HG03571 (cell line): ENCODE results near the gene ATP9B.
"Not testable (repeated sequence)": the region's sequence is repeated elsewhere in the genome, so short reads cannot be mapped to it uniquely, and the experiment has no call there.

Source experiments
- ATAC-seq: cut with Tn5 transposase; IDR thresholded peaks from one replicate; pipeline ENCODE4 v1.9.1; 2021; ENCODE audit not compliant: unreplicated experiment

Gene ATP9B

DNA sequence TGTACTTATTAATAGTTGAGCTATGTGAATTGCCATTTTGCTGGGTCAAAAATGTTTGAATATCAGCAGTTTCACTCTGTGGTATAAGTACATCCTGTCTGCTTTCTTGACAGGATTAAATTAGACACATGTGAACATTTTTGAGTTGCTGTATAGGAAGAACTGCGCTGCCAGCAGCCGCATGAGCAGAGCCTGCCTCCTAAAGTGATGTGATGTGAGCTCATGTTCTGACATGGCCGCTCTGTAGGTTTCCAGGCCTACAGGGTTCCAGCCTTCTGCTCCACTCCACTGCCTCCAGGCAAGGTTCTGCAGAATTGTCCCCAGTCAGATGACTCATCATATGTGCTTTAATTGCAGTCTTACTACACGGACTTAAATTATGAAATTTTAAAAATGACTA lies 206.8 kb downstream of the ATP9B start:
- ATAC-seq, result peak; percentile 71

DNA sequence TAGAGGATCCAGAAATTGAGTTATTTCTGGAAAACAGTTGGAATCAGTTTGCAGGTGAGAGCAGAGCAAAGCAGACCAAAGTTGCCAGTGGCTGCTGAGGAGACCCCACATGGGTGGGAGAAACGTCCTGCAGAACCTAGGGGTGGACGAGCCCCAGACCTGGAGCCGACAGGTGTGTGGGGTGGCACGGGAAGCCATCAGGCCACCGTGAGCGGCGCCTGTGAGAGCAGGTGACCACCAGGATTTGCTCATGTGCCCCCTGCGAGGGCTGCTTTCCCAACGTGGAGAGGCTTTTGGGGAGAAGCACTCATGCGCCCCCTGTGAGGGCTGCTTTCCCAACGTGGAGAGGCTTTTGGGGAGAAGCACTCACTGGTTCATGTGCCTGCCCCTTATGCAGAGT lies 209.7 kb downstream of the ATP9B start:
- ATAC-seq, result no peak

DNA sequence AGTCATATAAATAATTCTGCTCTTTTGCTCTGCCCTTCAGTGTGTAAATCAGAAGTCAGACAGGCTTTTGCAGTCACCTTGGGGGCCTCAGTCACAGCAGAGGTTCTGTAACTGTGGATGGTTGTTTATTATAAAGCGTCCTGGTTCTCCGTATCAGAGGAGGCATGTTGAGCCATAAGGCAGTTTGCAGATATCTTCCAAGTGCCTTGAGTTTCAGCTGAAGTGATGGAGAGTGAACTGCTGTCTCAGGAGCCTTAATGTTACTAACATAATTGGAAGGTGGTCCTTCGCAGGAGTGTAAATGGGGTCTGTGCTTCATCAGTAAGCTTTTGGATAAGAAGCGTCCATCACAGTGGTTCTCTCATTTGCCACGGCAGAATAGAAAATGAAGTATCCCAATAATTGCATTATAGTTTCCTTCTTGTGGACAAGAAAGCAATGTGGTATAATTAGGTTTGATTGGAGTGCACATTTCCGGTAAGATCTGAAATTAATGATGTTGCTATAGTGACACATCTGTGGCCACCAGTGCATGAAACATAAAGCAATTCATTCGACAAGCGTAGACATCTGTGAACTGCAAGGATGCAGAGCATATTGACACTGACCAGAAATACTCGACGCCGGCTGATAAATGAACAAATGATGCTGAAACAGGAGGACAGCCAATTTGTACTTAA lies 214.1 kb downstream of the ATP9B start:
- no peak for ATAC-seq

DNA sequence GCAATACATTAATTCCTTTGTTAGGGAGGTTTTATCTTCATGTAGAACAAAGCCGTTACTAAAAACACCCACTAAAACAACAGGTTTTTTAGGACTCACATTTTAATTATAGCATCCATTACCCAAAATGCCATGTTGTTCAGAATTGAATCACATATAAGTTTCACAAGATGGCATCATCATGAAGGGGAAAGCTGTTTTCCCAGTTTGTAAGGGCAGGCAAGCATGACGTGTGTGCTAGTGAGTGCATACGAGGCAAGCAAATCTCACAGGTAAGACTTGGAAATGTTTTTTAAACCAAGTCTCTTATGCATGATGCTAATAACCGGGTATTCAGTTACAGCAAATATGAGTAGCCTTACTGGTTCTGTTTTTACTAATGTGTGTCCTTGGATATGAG lies 214.7 kb downstream of the ATP9B start:
- no peak for ATAC-seq

DNA sequence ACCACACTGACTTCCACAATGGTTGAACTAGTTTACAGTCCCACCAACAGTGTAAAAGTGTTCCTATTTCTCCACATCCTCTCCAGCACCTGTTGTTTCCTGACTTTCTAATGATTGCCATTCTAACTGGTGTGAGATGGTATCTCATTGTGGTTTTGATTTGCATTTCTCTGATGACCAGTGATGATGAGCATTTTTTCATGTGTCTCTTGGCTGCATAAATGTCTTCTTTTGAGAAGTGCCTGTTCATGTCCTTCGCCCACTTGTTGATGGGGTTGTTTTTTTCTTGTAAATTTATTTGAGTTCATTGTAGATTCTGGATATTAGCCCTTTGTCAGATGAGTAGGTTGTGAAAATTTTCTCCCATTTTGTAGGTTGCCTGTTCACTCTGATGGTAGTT lies 216.0 kb downstream of the ATP9B start:
- ATAC-seq, result not testable (repeated sequence)

DNA sequence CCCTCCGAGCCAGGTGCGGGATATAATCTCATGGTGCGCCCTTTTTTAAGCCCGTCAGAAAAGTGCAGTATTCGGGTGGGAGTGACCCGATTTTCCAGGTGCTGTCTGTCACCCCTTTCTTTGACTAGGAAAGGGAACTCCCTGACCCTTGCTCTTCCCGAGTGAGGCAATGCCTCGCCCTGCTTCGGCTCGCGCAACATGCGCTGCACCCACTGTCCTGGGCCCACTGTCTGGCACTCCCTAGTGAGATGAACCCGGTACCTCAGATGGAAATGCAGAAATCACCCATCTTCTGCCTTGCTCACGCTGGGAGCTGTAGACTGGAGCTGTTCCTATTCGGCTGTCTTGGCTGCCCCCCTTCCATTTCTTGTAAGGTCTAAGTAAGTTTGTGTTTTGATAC lies 221.2 kb downstream of the ATP9B start:
- not testable (repeated sequence) for ATAC-seq

DNA sequence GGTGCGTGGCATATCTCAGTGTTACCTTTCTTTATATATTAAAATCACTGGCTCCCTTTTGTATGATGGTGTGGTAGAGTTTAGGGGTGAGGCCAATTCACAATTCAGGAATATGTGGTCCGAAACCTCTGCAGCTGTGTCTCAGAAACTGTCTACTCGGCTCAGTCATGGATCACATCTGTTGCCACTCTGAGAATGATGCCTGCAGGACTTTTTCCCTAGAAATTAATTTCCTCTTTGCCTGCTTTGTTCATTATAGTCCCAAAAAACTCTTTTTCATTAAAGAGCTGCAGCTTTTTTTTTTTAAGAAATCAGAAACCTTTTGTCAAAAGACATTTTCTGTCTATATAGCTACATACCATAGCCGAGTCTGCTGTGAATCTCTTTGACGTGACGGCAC lies 221.7 kb downstream of the ATP9B start:
- ATAC-seq, result no peak

DNA sequence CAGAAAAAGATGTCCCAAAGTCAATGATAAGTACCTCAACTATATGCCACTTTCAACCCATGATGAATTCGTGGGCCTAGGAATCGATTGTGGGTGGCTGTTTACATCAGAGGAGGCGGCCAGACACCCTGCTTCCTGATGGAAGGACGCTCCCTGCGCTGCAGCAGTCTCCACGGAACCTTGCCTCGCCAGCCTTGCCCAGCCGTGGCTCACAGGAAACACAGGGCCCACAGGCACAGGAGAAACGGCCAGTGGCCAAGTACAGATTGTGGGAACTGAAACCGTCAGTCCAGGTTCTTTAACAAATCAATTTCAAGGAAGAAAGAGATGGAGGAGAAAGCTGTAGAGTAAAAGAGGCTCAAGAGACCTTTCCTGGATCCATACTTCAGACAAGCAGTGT lies 225.0 kb downstream of the ATP9B start:
- ATAC-seq, result no peak

DNA sequence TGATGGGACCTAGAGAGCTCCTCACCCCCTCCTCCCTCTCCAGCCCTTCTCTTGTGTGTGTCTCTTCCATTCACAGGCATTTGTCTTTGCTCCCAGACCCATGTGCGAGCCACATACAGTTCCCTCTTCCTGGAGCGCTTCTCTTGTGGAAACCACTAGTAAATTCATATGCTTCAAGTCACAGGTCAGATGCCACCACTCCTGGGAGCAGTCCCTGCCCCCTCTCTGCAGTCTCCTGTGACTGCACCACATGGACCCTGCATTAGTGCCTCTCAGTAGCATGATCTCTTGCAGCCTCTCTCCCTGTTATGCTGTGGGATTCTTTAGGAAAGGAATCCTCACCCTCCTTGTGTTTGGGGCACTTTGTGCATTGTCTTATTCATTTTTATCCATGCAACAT lies 230.1 kb downstream of the ATP9B start:
- ATAC-seq, result no peak

DNA sequence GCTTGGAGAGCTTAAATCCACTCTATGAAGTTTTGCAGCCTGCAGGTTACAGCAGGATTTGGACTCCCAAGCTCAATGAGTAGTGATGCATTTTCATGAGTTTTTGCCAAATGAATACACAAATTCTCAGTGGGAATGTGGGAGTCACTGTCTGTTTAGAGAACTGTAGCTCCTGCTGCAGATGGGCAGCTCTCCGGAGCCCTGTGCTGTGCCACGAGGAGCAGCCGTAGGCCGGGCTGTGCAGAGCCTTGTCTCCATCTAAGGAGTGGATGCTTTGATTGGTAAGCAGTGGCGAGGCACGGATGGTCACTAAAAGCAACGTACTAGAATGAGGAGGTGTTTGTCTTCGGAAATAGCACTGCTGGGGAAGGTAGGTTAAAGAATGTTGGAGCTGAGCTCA lies 230.5 kb downstream of the ATP9B start:
- no peak for ATAC-seq

DNA sequence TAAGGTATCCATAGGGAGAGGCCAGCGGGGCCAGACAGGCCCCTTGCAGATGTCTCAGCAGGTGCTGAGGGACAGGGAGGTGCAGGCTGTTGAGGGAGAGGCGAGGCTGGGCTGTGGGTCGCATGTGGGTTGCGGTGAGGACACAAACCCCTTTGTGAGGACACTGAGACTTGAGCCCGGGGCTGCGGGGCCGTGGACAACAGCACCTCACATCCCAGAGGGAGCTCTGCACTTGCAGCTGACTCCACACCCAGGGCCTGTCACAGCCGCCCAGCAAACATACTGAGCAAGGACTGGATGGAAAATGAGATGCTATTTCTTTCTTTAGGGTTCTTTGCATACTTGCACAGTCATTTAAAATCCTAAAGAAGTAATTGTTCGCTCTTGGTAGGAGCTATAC lies 231.2 kb downstream of the ATP9B start:
- no peak for ATAC-seq

DNA sequence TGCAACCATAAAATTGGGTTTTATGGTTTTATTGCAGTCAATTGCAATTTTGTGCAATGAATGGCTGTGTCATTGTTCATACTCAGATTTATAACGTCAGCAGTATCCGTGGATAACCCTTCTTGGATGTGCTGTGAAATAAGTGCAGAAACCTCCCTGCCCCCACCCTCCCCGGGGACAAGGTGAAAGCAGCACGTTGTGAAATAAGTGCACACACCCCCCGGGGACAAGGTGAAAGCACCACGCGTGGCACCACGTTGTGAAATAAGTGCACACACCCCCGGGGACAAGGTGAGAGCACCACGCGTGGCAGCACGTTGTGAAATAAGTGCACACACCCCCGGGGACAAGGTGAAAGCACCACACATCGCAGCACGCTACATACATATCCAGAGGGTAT lies 232.9 kb downstream of the ATP9B start:
- no peak for ATAC-seq

DNA sequence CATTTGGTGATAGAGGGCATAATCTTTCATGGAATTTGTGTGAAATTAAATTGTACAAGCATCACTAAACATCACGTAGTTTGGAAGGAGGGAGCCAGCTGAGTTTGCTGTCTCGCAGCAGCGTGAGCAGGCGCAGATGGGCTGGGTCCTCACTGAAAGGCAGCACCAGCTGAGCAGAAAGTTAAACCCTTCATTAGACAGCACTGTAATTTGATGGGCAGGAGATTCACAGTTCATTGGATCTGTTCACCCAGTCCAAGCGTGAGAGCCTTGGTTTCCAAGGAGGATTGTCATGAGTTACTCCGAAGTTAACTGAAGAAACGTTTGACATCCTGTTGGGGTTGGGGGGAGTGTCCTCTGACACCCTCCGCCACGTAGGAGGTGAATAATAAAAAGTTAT lies 236.7 kb downstream of the ATP9B start:
- no peak for ATAC-seq

DNA sequence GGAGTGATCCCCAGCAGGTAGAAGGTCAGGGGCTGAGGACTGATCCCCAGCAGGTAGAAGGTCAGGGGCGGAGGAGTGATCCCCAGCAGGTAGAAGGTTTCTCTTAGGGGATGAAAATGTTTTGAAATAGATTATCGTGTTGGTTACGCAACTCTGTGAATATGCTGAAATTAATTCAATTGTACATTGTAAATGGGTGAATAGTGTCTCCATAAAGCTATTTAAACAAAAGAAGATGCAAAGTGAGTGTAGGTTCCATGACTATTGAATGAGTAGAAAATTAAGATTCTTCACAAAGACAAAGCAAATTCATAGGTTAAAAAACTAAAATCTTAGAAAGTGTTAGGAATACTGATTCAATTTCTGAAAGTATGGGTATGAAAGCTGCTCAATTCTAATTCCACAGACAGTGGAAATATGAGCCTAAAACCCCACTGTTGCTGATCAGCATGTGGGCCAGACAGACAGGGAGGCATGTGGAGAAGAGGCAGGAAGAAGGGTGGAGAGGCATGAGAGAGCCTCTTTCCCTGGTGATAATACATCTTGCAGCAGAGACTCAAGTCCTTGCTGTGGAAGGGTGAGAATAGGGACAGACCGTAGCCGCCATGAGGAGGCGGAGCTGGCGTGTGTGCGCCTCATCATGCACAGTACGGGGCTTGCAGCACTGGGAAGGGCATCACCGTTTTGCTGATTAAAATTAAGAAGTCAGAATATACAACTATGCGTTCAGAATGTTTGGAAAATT lies 240.6 kb downstream of the ATP9B start:
- no peak for ATAC-seq

DNA sequence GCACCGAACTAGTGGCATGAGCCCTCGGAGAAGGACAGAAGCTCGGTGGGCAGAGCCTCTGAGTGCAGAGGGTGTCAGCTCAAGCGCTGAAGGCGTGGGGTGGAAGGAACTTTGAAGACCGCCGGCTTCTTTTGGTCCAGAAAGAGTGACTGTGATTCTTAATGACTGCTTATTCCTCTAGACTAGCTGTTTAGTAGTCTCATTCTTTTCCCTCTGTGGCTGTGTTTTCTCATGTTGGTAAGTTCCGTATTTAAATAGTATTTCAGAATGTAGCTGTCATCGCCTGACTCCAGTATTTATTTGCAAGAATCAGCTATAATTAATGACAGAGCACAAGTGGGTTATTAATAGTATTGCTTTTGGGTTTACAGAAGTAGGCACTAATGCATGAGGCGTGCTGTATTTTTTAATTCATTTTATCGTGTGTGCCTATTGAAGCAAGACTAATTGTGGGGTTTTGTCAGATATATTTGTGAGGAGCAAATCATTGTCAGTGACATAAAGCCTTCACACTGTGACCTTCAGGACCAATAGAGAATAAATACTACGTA lies 245.7 kb downstream of the ATP9B start:
- ATAC-seq, result no peak

DNA sequence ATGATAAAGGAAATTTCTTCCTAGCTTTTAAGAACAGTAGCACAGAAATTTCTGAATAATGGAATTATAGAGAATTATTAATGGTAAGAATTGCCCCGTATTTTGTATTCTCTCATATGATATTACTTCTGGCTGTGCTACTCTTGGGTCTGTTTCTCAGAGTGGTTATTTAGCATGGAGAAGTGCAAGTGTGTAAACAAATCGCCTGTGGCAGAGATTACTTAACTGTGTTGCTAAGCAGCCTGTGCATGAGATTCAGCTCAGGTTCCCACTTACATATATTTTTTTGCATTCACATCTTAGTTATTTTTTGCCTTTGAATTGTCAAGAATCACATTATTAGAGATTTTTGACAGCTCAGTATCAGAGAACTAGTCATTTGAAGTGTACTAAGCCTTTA lies 246.4 kb downstream of the ATP9B start:
- no peak for ATAC-seq

DNA sequence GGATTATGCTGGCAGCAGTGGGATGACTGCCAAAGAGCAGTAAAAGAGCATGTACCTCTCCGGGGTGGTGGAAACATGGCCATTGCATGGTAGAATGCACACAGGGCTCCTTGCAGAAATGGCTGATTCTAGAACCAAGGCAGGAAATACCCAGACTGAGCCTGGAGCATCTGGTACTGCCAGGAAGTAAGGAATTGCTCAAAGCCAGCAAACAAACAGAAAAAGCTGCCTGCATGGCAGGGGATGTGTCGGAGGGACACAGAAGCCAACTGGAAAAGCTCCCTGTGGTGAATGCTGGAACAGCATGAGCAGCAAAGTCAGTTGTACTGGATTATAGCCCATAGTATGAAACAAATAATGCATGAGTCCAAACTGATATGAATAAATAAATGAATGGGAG lies 248.5 kb downstream of the ATP9B start:
- ATAC-seq, result no peak

DNA sequence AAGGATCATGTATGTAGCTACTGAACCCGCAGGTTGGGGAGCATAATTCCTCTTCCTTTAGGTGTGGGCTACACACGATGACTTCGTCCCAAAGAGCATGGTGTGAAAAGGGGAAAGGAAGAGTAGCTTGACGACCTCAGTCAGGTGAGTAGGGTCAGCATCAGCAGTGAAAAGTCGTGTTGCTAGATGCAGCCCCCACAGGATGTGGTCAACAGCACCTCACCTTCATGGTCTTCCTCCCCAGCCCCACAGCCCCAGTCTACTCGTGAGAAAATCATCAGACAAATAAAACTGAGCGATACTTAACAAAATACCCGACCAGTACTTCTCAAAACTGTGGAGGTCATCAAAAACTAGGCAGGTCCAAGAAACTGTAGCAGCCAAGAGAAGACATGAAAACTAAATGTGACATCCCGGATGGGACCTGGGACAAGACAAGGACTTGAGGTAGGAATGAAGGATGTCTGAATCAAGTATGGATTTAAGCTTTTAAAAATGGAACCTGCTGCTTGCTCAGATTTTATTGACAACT lies 249.0 kb downstream of the ATP9B start:
- no peak for ATAC-seq

DNA sequence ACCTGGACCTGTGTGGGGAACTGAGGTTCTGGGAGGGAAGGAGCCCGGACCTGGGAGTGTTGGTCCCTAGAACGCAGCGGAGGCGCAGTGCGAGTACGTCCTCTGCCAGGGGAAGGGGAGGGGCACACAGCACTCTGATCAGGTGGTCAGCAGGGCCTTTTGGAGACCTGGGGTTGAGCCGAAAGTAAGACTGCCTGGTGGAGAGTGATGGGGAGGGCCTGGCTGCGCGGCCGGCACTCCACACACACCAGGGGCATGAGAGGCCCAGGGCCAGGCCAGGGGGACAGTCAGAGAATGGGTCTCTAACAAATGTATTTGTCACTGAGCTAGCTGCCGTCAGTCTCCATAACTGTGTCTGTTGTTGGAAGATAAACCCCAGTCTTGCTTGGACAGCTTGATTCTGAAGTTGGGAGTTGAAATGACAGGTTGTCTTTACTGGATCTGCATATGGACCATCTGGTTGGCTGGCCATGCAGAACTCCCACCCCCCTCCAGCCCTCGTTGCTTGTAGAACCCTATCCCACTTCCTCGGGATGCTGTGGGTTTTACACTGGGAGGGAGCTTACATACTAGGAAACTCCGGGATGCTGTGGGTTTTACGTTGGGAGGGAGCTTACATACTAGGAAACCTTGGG lies 251.1 kb downstream of the ATP9B start:
- no peak for ATAC-seq

DNA sequence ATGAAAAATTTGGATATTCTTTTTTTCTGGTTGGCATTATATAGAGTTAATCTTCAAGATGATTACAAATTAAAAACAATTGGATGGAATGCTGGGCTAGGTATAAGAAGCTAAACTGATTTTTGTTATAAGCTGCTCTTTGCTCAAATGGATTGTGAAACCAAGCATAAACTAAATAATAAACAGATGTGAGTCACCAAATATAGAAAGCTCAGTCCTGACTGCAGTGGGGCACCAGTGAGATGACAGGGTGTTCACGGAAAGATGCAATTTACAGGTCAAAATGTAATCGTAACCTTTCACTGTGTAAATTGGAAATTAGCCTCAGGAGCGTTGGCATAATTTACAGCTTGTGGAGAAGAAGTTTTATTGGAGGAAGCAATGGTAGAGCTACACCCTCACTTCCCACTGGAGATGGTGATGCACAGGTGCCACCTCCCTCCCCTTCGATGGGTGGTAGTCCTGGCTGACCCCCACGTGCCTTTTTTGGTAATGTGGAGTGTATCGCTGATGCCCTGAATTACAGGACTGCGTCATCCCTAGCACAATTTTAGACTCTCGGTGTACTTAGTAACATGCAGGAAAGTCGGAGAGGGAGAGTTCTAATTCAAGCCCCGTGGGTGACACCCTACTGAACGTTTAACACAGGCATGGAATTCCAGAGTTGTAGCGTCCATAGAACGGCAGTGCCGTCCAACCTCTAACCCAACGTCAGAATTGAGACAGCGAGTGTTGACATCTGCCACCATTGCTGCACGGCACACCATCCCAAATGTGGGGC lies 252.6 kb downstream of the ATP9B start:
- no peak for ATAC-seq

DNA sequence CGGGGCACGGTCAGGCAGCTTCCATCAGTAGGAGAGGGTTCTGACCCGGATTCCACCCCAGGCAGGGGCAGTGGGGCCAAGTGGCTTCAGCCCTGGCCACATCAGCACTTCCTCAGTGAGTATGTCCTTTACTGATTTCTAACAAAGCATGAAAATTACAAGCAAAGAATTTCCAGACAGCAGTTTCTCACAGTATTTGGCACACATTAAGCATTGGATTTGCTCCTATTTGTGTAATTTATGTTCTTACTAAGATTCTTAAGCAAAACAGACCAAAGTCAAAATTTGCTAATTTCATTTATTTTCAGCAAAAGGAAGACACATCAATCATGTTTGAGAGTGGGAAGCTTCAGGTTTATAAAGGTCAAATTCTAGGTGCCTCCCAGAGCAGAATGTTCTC lies 253.2 kb downstream of the ATP9B start:
- no peak for ATAC-seq
